Effector memory CD4-positive, alpha-beta T cell (primary cell): Measurements from ENCODE around the gene XPC.

Experiments
- DNase-seq, 3 donors: peaks; one replicate each; pipeline ENCODE4 v3.0.0-alpha.2; 2020
- H3K27ac ChIP-seq: 2 replicates; pipeline ENCODE4 v1.7.0; 2013; ENCODE audit warnings: mild to moderate bottlenecking, low read length, moderate library complexity; ENCODE audit not compliant: insufficient read depth, poor library complexity, severe bottlenecking
- H3K27me3 ChIP-seq: replicated peaks from 2 replicates; pipeline ENCODE4 v1.7.0; 2013; ENCODE audit warnings: mild to moderate bottlenecking, low read length; ENCODE audit not compliant: insufficient read depth, control insufficient read depth, poor library complexity, severe bottlenecking
- H3K36me3 ChIP-seq: 2 replicates; pipeline ENCODE4 v1.7.0; 2013; ENCODE audit warnings: mild to moderate bottlenecking, low read length, moderate library complexity; ENCODE audit not compliant: control insufficient read depth, insufficient read depth
- H3K4me1 ChIP-seq: 2 replicates; pipeline ENCODE4 v1.7.0; 2013; ENCODE audit warnings: low read length, mild to moderate bottlenecking; ENCODE audit not compliant: control insufficient read depth, insufficient read depth, poor library complexity, severe bottlenecking
- H3K4me3 ChIP-seq: 2 replicates; pipeline ENCODE4 v1.7.0; 2013; ENCODE audit warnings: low read length, low read depth, mild to moderate bottlenecking; ENCODE audit not compliant: insufficient read depth, poor library complexity, severe bottlenecking
- H3K9me3 ChIP-seq: 2 replicates; pipeline ENCODE4 v1.7.0; 2013; ENCODE audit warnings: mild to moderate bottlenecking, low read length, moderate library complexity; ENCODE audit not compliant: control insufficient read depth

XPC gene

GRCh38 chr3:14199641-14200040 lies 21.2 kb upstream of the XPC start:
- Histone ChIP-seq H3K36me3 (peaks cover 22% of the 10 kb centered on the region), H3K4me1 (no peaks in the 10 kb centered on the region), H3K9me3 (no peaks in the 10 kb centered on the region), H3K27me3 (no peaks in the 10 kb centered on the region), H3K4me3 (no peak overlapping the region), H3K27ac (no peak overlapping the region)
- no peak for DNase-seq

- no peak for DNase-seq
- Histone ChIP-seq H3K4me1 (no peaks in the 10 kb centered on the region), H3K36me3 (peaks cover 22% of the 10 kb centered on the region), H3K9me3 (no peaks in the 10 kb centered on the region), H3K27ac (no peak overlapping the region), H3K4me3 (no peak overlapping the region), H3K27me3 (no peaks in the 10 kb centered on the region)
These were observed 16.5 kb upstream of the XPC start for GRCh38 chr3:14194865-14195264.

- Histone ChIP-seq H3K27me3 (no peaks in the 10 kb centered on the region), H3K9me3 (no peaks in the 10 kb centered on the region), H3K4me3 (no peak overlapping the region), H3K4me1 (no peaks in the 10 kb centered on the region), H3K36me3 (peaks cover 28% of the 10 kb centered on the region), H3K27ac (no peak overlapping the region)
- no peak for DNase-seq
These were observed 9.8 kb upstream of the XPC start for GRCh38 chr3:14188041-14188754.

DNA sequence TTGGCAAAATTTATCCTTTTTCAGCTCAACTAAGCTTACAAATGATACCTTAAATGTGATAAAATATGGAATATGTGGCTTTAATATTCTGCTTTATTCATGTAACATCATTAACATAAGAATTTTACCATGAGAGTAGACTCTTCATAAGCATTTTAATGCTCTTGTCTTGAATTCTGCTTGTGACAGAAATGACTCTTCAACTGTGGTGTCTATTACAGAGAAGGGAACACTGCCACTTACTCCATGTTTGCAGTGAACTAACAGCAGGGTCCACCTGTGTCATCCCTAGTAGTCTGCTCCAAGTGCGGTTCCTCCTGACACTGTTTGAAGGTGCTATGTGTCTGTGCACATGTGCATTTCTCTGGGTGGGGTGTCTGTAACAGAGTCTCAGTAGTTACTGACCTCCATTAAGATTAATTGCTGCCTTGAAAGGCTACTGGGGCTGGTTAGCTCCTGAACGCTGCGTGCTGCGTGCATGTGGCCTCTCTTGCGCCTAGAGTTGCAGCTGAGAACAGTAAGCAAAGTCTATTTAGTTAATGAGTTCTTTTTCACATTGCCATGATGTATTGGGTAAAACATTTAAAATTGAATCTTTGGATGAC lies 8.6 kb upstream of the XPC start:
- H3K4me3 ChIP-seq, result no peak overlapping the region
- H3K27me3 ChIP-seq, result no peaks in the 10 kb centered on the region
- H3K36me3 ChIP-seq, result peaks cover 37% of the 10 kb centered on the region
- no peak overlapping the region for H3K27ac ChIP-seq
- DNase-seq, result no peak
- no peaks in the 10 kb centered on the region for H3K4me1 ChIP-seq
- no peaks in the 10 kb centered on the region for H3K9me3 ChIP-seq

DNA sequence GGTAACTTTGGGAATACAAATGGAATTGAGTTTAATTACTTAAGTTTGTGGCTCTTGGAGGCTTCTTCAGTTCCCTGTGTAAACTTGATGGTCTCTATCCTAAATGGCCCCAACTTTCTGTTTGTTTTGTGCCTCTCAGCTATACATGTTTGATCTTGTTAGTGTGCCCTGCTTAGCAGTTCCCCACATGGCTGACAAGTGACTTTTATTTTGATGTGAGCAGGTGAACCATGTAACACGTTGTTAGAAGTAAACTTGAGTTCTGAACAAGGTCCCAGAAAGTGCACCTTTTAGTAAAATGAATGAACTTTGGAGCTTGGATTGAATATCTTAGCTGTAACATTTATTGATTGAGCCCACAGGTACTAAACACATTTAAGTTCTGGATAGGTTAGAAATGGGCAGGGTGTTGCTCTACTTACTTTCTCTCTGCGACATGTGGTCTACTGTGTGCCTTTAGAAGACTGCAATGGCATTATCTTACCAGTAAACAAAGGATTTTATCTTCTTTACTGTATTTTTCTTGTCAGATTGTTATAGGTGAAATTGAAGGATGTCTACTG lies 4.7 kb upstream of the XPC start:
- H3K36me3 ChIP-seq, result peaks cover 44% of the 10 kb centered on the region
- H3K4me1 ChIP-seq, result peaks cover 7% of the 10 kb centered on the region
- DNase-seq, result no peak
- H3K27ac ChIP-seq, result no peak overlapping the region
- no peaks in the 10 kb centered on the region for H3K27me3 ChIP-seq
- no peak overlapping the region for H3K4me3 ChIP-seq
- no peaks in the 10 kb centered on the region for H3K9me3 ChIP-seq

GRCh38 chr3:14181253-14181652 lies 2.9 kb upstream of the XPC start:
- Histone ChIP-seq H3K36me3 (peaks cover 40% of the 10 kb centered on the region), H3K27me3 (no peaks in the 10 kb centered on the region), H3K27ac (no peak overlapping the region), H3K4me3 (no peak overlapping the region), H3K9me3 (no peaks in the 10 kb centered on the region), H3K4me1 (peaks cover 25% of the 10 kb centered on the region)
- no peak for DNase-seq

- Histone ChIP-seq H3K27me3 (no peaks in the 10 kb centered on the region), H3K9me3 (no peaks in the 10 kb centered on the region), H3K27ac (no peak overlapping the region), H3K4me1 (peaks cover 39% of the 10 kb centered on the region), H3K36me3 (peaks cover 26% of the 10 kb centered on the region), H3K4me3 (no peak overlapping the region)
- no peak for DNase-seq
These were observed 1.4 kb upstream of the XPC start for GRCh38 chr3:14179795-14180194.

DNA sequence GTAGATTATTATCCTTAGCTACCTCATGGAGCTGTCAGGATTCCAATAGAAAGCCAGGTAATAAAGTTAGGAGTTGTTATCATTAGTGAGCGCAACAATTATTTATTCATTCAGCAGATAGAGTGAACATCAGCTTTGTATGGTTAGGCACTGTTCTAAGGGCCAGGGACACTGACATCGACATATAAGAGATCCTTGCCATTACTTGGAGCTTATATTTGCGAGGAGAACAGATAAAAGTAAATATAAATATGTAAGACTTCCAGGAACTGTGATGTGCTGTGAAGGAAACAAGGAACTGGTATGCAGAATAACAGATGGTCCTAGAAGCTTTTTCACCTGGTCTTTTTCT lies 689 bp upstream of the XPC start:
- no peaks in the 10 kb centered on the region for H3K9me3 ChIP-seq
- H3K36me3 ChIP-seq, result peaks cover 23% of the 10 kb centered on the region
- DNase-seq, result no peak
- H3K27ac ChIP-seq, result peak overlapping the region; percentile 83
- H3K4me3 ChIP-seq, result peak overlapping the region; percentile 84
- peaks cover 46% of the 10 kb centered on the region for H3K4me1 ChIP-seq
- H3K27me3 ChIP-seq, result no peaks in the 10 kb centered on the region

GRCh38 chr3:14177580-14178246 lies 688 bp downstream of the XPC start:
- H3K27ac ChIP-seq, result peak overlapping the region; percentile 97
- peaks cover 47% of the 10 kb centered on the region for H3K4me1 ChIP-seq
- H3K36me3 ChIP-seq, result peaks cover 13% of the 10 kb centered on the region
- peak overlapping the region; percentile 84 for H3K4me3 ChIP-seq
- no peak for DNase-seq
- no peaks in the 10 kb centered on the region for H3K9me3 ChIP-seq
- no peaks in the 10 kb centered on the region for H3K27me3 ChIP-seq
